ENCODE data around the gene ALX1.
"Not testable (repeated sequence)": the region's sequence is repeated elsewhere in the genome, so short reads cannot be mapped to it uniquely, and the experiment has no call there.

ALX1 gene

GRCh38 chr12:85299053-85299452, 19.0 kb downstream of the ALX1 start:
- DNase-seq (ENCODE audit: low read depth in 2 of 2, low spot score in 1 of 2), result no peak

DNA sequence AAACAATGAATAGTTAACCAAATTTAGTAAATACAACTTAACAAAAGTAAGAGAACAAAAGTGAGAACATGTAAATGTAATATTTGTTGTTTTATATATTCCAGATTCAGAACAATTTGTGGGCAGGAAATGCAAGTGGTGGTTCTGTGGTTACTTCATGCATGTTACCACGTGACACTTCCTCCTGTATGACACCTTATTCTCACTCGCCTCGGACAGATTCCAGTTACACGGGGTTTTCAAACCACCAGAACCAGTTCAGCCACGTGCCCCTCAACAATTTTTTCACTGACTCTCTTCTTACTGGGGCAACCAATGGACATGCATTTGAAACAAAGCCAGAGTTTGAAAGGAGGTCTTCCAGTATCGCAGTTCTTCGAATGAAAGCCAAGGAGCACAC, 21.0 kb downstream of the ALX1 start:
- DNase-seq (ENCODE audit: low read depth in 2 of 2, low spot score in 1 of 2), result no peak

DNA sequence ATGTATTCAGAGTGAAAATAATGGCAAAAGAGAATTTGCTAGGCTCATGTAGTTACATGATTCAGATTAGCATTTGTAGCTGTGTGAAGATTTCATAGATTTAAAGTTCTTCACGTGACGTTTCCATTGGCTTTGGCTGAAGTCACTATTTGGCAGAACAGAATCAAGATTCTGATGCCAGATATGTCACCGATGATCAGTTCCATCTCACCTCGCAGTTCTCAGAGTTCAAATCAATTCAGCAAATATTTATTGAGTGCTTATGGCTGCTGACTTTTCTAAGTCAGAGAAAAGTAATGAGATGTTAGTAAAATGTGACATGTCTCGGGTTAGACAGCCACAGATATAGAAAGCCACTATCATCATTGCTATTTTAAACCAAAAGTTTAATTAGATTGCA, 28.4 kb downstream of the ALX1 start:
- DNase-seq (ENCODE audit: low read depth in 2 of 2, low spot score in 1 of 2), result no peak

DNA sequence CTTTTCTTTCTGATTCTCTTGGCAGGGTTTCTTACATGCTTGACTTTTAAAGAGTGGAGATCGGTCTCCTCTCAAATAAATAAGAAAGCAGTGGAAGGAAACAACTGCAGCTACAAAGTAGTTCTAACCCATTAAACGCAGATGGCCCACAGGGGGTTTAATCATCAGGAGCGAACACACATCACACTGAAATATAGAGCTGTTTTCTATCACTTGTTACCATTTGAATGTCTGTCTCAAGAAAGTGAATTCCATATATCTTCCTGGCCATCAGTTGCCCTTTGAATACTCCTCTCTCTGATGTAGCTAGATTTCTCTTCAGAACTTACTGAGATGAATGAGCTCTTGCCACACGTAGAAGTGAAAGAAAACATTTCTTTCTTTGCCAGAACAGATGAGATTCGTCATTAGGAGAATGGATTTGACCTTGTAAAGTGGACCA, 29.1 kb downstream of the ALX1 start:
- no peak for DNase-seq (ENCODE audit: low read depth in 2 of 2, low spot score in 1 of 2)

- no peak for DNase-seq (ENCODE audit: low read depth in 2 of 2, low spot score in 1 of 2)
Measured at GRCh38 chr12:85310025-85310424, 30.0 kb downstream of the ALX1 start.

- no peak for DNase-seq (ENCODE audit: low read depth in 2 of 2, low spot score in 1 of 2)
Measured at GRCh38 chr12:85310456-85311076, 30.5 kb downstream of the ALX1 start.

GRCh38 chr12:85317866-85318636, 38.0 kb downstream of the ALX1 start:
- DNase-seq (ENCODE audit: low read depth in 2 of 2, low spot score in 1 of 2), result not testable (repeated sequence)

- no peak for DNase-seq (ENCODE audit: low read depth in 2 of 2, low spot score in 1 of 2)
Measured at GRCh38 chr12:85322715-85323114, 42.7 kb downstream of the ALX1 start.

DNA sequence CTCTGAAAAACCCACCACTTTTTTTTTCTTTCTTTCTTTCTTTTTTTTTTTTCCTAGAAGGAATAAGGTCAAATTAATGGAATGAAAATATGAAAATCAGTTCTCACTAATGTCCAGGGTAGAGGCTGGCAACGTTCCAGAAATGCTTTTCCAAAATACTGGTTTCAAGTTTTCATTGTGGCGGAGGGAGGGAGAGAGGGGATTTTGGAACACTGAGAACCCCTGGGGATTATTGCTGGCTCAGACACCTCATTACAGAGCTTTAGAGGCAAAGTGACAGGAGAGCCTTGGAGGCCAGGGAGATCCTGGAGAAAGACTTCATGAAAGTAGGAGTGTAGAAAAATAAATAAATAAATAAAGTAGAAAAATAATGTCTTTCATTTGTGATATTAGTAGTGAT, 45.4 kb downstream of the ALX1 start:
- no peak for DNase-seq (ENCODE audit: low read depth in 2 of 2, low spot score in 1 of 2)

DNA sequence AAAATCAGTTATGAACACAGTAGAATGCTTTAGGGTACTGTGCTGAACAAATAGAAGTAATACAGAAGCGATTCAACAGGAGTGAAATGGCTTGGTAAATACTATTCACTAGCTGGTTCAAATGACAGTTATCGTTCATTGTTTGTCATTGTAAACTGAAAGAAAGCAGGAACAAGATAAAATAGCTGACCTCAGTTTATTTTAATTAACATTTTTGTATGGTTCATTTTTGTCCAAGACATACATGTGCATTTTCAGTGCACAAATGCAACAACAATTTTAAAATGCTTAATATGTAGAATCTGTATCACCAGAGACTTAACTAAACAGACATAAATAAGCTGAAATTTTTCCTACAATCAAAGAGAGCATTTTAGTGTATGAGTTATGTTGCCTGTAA, 49.9 kb downstream of the ALX1 start:
- DNase-seq (ENCODE audit: low read depth in 2 of 2, low spot score in 1 of 2), result no peak

- DNase-seq (ENCODE audit: low read depth in 2 of 2, low spot score in 1 of 2), result no peak
Measured at GRCh38 chr12:85348779-85349178, 68.8 kb downstream of the ALX1 start.

GRCh38 chr12:85350356-85350755, 70.3 kb downstream of the ALX1 start:
- no peak for DNase-seq (ENCODE audit: low read depth in 2 of 2, low spot score in 1 of 2)

Measured in stimulated activated CD8-positive, alpha-beta memory T cell treated with anti-CD3 and anti-CD28 coated beads, Interleukin-4, amount 100 ng/mL, for 4 hours (primary cell).